ENCODE results near the gene LGALS8.
"Not testable (repeated sequence)": the region's sequence is repeated elsewhere in the genome, so short reads cannot be mapped to it uniquely, and the experiment has no call there.

LGALS8 gene

GRCh38 chr1:236578661-236579060, 54.9 kb downstream of the LGALS8 start:
- no peak for FAIRE-seq
- DNase-seq (ENCODE audit: insufficient read length, low spot score) = no peak

DNA sequence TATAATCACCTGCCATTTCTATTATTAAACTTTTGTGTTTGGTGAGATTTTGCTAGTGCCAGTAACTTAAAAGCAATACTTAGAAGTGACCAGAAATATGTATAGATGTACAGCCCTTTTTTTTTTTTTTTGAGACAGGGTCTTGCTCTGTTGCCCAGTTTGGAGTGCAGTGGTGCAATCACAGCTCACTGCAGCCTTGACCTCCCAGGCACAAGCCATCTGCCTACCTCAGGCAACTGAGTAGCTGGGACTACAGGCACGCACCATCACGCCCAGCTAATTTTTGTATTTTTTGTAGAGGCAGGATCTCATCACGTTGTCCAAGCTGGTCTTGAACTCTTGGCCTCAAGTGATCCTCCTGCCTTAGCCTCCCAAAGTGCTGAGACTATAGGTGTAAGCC, 56.6 kb downstream of the LGALS8 start:
- DNase-seq (ENCODE audit: insufficient read length, low spot score); FAIRE-seq: not testable (repeated sequence)

DNA sequence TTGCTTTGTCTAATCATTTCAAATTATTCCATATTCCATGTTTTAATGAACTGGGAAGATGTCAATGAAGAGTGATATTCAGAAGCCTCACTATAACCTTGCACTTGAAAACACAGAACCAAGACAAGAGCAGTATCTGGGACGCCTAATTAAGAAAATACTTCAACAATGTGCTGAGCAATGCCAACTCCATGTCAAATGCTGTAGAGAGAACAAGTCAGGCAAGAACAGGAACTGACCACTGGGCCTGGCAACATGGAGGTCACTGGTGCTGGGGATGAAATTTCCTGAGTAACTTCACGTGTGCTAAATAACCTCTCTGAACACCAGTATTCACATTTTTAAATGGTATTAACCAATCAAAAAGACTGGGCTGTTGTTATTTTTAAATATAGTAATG, 57.7 kb downstream of the LGALS8 start:
- DNase-seq (ENCODE audit: insufficient read length, low spot score) (no peak), FAIRE-seq (no peak)

- DNase-seq (ENCODE audit: insufficient read length, low spot score) (no peak), FAIRE-seq (no peak)
Measured at GRCh38 chr1:236589531-236589930, 65.7 kb downstream of the LGALS8 start.

DNA sequence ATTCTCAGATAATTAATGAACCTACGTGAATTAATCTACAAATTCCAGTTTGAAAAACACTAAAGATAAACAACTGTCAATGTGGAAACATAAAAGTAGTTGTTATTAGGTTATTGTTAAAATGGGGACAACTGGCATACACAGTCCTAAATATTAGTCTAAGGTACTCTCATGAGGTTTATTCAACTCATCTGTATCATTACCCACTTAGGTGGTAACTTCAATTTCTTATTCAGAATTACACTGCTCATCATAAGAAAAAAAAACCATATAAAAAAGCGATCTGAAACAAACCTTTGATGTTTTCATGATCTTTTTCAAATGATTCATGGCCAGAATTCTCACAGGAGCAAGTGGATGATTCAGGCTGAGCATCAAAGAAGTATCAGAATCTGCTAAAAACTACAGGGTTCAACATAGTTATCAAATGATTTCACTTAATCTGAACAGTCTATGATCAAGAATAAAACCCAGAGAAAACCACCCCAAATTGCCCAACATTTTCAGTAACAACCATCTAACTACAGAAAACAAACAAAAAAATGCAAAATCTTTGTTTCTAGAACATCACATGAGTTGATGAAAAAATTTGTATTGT, 66.9 kb downstream of the LGALS8 start:
- no peak for FAIRE-seq
- no peak for DNase-seq (ENCODE audit: insufficient read length, low spot score)

DNA sequence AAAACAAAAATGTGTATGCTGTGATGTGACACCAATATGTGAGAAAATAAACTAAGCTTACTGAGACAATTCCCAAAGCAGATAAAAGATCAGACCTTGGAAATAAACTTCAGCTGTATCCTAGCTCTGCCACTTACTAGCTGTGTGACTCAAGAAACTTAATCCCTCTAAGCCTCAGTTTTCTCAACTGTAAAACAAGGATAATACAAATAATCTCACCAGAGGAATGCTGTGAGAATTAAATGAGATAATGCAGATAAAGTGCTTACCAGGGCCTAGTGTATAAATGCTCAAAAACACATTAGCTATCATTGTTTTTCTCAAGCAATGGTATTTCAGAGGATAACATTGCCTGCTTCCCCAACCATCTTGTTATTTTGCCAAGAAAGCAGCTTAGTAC, 78.4 kb downstream of the LGALS8 start:
- FAIRE-seq (no peak), DNase-seq (ENCODE audit: insufficient read length, low spot score) (no peak)

Data from GM19239 (cell line).